ENCODE results near the gene RPA1.
"Not testable (repeated sequence)": the region's sequence is repeated elsewhere in the genome, so short reads cannot be mapped to it uniquely, and the experiment has no call there.

RPA1 gene

GRCh38 chr17:1878419-1879121 is 48.8 kb downstream of the RPA1 start:
- DNase-seq (ENCODE audit: low spot score) = peak; percentile 37

- peak; percentile 27 for DNase-seq (ENCODE audit: low spot score)
These were observed 51.2 kb downstream of the RPA1 start for GRCh38 chr17:1880851-1881630.

- peak; percentile 61 for DNase-seq (ENCODE audit: low spot score)
These were observed 53.0 kb downstream of the RPA1 start for GRCh38 chr17:1882836-1883235.

DNA sequence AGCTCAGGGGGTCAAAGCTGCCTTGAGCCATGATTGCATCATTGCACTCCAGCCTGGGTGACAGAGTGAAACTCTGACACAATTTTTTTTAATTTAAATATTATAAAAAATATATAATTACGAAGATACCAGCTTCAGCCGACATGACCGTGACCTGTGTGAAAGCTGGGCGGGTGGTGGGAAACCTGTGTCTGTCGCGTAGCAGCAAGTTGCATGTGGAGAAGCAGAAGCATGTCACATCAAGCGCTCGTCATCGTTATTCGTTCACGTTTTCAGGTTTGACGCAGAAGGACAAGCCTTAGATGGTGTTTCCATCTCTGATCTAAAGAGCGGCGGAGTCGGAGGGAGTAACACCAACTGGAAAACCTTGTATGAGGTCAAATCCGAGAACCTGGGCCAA is 53.7 kb downstream of the RPA1 start:
- DNase-seq (ENCODE audit: low spot score) = no peak

DNA sequence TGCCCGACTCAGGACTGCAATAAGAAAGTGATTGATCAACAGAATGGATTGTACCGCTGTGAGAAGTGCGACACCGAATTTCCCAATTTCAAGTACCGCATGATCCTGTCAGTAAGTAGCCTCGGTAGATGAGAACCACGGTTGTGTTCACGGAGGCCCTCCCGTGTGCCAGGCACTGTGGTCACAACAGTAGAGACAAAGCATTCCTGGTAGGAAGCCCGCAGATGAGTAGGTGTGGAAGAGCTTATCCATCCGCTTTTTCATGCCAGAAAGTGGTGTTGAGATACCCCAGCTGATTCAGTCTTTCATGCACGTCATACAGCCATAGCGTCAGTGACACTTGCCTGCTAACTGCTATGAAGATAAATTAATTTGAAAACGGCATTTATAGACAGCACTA is 58.9 kb downstream of the RPA1 start:
- no peak for DNase-seq (ENCODE audit: low spot score)

- no peak for DNase-seq (ENCODE audit: low spot score)
These were observed 61.1 kb downstream of the RPA1 start for GRCh38 chr17:1890758-1891450.

GRCh38 chr17:1894753-1895339 is 65.0 kb downstream of the RPA1 start:
- no peak for DNase-seq (ENCODE audit: low spot score)

GRCh38 chr17:1895479-1895878 is 65.7 kb downstream of the RPA1 start:
- DNase-seq (ENCODE audit: low spot score) = not testable (repeated sequence)

DNA sequence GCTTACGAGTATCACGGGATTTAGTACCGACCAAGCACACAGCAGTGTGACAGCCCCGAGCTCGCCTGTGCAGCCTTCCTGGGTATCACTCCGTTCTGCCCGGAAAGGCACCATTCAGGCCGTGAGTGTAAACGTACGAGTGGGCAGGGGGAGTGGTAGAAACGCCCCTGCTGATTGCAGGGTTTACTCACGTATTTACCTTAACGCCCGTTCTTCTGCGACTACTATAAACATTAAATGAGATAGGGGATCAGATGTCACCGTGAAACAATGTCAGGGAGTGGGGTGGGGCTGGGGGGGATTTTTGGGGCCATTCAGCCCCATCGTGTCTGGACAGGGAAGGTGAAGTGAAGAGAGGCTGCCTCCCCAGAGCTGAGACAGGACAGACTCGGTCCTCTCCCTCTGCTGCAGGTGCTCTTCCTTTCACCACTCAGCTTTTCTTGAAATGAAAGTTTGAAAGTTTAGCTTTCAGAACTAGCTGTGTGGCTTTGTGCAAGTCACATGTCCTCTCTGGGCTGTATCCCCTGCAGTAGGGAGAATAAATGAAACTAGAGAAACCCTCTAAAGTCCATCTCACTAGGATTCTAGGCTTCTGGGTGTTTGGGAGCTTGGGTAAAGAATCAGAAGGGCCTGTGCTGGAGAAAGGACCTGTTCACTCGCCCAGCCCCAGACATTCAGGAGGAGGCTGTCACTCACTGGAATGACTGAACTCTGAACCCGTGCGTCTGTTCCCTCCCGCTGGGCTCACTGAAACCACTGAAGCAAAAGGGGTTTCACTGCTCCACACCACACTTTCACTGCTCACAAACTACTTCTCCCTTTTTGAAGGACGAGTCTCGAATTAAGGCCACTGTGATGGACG is 66.7 kb downstream of the RPA1 start:
- DNase-seq (ENCODE audit: low spot score) = no peak

GRCh38 chr17:1897105-1897656 is 67.4 kb downstream of the RPA1 start:
- DNase-seq (ENCODE audit: low spot score) = no peak

DNA sequence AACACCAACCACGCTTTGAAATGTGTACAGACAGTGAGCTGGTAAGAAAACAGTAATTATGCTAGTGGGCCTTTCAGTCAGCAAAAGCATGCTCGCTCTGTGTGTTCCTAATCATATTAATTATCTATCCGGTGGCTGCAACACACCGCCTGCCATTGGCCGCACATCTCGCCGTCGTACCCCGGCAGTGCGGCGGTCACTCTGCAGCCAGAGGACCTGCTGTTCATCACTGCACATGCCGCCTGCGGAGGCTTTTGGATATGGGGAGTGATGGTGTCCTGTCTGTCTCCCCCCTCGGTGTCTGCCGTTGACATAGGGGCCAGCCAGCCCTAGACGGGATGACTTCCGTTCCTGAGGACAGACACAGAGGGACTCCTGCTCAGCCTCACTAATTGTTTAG is 68.5 kb downstream of the RPA1 start:
- no peak for DNase-seq (ENCODE audit: low spot score)

GRCh38 chr17:1898872-1899271 is 69.1 kb downstream of the RPA1 start:
- DNase-seq (ENCODE audit: low spot score) = no peak

DNA sequence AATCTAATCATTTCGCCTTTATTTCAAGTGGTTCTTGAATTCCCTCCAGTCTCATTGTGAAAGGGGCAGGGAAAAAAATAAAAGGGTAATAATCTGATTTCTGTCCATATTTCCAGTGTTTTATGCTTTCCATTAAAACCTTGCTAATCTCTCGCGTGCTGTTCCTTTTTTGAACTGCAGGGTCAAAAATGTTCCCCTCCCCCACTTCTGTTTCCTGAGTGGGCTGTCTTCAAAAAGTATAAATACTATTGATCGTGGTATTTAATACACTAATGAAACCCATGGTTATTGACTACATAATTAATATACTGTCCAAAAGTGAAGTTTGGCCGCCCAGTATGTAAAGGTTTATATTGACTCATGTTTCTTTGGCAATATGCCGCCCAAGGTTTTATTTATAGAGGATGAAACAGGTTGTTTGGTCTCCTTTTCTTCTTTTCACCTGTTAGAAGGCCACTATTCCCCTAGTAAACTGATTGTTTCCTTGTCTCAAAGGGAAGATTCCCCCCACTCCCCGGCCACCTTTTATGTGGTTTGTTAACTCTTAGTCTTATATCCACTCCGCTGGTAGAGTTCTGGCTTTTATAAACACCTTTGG is 69.7 kb downstream of the RPA1 start:
- DNase-seq (ENCODE audit: low spot score) = no peak

GRCh38 chr17:1904273-1905182 is 74.7 kb downstream of the RPA1 start:
- DNase-seq (ENCODE audit: low spot score) = no peak

GRCh38 chr17:1905190-1905913 is 75.5 kb downstream of the RPA1 start:
- DNase-seq (ENCODE audit: low spot score) = no peak

DNA sequence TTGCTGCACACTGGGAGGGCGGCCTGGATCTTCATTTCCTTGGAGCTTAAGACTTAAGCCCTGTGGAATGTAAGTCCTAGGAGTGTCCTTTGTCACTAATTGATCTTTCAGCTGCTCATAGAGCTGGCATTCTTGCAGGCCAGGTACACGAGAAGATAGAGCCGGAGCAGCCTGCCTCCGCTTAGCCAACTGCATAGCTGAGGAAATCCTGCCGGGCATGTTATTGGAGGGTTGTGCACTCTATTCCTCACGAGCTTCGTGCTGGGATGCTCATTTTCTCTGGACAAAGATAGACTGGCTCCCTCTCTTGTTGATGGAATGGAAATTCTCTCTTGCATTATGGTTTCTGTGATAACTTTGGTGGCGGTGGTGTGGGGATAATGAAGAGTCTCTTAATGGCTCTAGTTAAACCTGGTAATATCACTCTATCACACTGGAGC is 76.9 kb downstream of the RPA1 start:
- no peak for DNase-seq (ENCODE audit: low spot score)

DNA sequence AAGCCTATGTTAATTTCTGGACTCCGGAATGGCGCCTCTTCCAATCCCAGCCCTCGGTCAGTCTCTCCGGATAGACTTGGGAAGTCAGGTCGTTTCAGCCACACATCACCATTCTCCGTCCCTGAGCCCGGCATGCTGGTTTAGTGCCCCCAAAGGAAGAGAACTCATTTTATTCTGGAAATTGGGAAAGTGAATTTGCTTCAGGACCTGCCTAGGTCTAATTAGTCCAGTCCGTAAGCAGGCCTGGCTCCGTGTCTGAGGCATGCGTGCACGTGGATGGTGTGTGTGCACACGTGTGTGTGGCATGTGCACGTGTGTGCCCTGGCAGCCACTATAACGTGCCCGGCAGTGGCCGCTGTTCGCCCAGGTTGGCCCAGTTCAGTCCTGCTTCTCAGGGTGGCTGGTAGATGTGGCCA is 77.4 kb downstream of the RPA1 start:
- no peak for DNase-seq (ENCODE audit: low spot score)

DNA sequence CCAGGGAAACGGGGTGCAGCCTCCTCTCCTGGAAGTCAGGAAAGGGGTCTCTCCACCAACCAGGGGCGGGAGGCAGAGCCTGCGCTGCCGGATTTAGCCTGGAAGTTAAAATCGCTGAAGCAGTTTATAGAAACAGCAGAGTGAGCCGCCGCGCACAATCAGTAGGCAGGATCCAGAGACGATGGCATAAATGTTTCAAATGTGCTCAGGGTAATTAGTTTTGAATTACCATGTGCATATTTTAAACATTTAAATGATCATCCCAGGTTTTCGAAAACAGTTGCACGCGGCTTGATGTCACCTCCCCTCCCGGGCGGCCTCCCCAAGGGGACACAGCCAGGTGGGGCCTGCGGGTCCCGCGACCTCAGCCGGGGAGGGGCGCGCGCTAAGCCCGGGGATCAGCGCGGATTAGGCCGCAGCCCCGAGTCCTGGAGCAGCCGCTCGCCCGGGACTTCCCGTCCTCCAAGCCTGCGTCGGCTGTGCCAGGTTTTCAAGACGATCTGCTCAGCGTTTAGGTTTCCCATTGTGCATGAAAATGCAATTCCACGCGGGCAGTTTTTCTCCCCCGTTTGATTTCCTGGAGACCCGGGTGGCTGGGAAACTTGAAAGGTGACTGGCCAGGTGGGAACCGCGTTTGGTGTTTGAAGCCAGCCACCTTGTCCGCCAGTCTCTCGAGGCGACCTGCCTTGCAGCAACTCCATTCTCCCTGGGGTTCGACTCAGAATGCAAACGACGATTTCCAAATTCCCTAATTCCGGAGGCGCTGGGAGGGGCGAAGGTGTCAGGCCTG is 78.3 kb downstream of the RPA1 start:
- DNase-seq (ENCODE audit: low spot score) = peak; percentile 65

Measured in AG20443 (cell line).